Kidney (tissue), 14 donors: Measurements from ENCODE around the gene ATP1A3. TPM values are rescaled to one million over a fixed set of nuclear protein-coding genes. Genes with fewer than 3 reads are reported as not detected.
A peak's percentile ranks its signal among the peaks of the same experiment; 100 is the strongest.

Experiments used
- DNase-seq, 5 donors: peaks; one replicate each; pipeline ENCODE4 v3.0.0-alpha.2; 2013 to 2020
- FAIRE-seq: peaks from 2 replicates; lab custom pipeline; 2012; peaks lifted over from hg19 to GRCh38; lab: Jason Lieb, UNC
- H3K27ac ChIP-seq, 2 donors: one replicate each; pipeline ENCODE4 v1.7.0; 2013; ENCODE audit warnings: low read depth in 2 of 2, low read length in 2 of 2, inconsistent platforms in 1 of 2
- H3K27me3 ChIP-seq: one replicate; pipeline ENCODE4 v1.7.1; 2013; ENCODE audit warnings: low read length, inconsistent platforms; ENCODE audit not compliant: control insufficient read depth, insufficient read depth
- H3K36me3 ChIP-seq, 3 donors: one replicate each; pipeline versions ENCODE4 v1.7.0 to v1.7.1; 2013; ENCODE audit warnings: low read length in 3 of 3, control low read depth in 1 of 3, inconsistent platforms in 1 of 3; ENCODE audit not compliant: insufficient read depth in 3 of 3, control insufficient read depth in 2 of 3
- H3K4me1 ChIP-seq, 3 donors: one replicate each; pipeline versions ENCODE4 v1.7.0 to v1.7.1; 2013; ENCODE audit warnings: low read length in 3 of 3, inconsistent platforms in 1 of 3, low read depth in 1 of 3; ENCODE audit not compliant: control insufficient read depth in 2 of 3, insufficient read depth in 2 of 3
- H3K4me3 ChIP-seq, 3 donors: one replicate each; pipeline versions ENCODE4 v1.7.0 to v1.8.1; 2013; ENCODE audit warnings: low read length in 3 of 3, control low read depth in 1 of 3, inconsistent platforms in 1 of 3
- H3K9ac ChIP-seq, 3 donors: one replicate each; pipeline versions ENCODE4 v1.7.0 to v1.7.1; 2013; ENCODE audit warnings: low read length in 3 of 3, control low read depth in 1 of 3, inconsistent platforms in 1 of 3
- H3K9me3 ChIP-seq, 3 donors: one replicate each; pipeline versions ENCODE4 v1.7.0 to v1.7.1; 2013; ENCODE audit warnings: low read length in 3 of 3, control low read depth in 1 of 3, inconsistent platforms in 1 of 3; ENCODE audit not compliant: control insufficient read depth in 2 of 3, insufficient read depth in 1 of 3
- intact Hi-C: fragments of 100-400 bp; cut with DNase I; formaldehyde crosslinking; loops from one replicate; pipeline ENCODE4 v1.11.1; 2022
- polyA plus RNA-seq: library from polyadenylated mRNA; stranded (reverse); fragments of 350-450 nt; fragmentation: Illumina TruSeq; extraction: RNeasy Lipid Tissue Mini Kit (QIAGEN cat#74804); gene quantifications from one replicate; pipeline ENCODE4 v1.2.3, GENCODE V29; 2014; ENCODE audit warnings: low read depth, low replicate concordance; ENCODE audit not compliant: insufficient read depth
- total RNA-seq: library from RNA; stranded (reverse); fragmentation: NEBNext Ultra II Directional; extraction: Animal tissue kit (Norgen Biotek cat#: 25700); gene quantifications from one replicate; pipeline ENCODE4 v1.2.1, GENCODE V29; 2021
- TF ChIP-seq, protein P1 (sequence below): IDR thresholded peaks from 3 replicates; pipeline ENCODE4 v1.5.1; 2012; ENCODE audit warnings: mild to moderate bottlenecking, moderate library complexity, borderline replicate concordance; ENCODE audit not compliant: insufficient read depth; ENCODE audit errors: extremely low read depth
- donor health status: control.
- donor health status: control.
- donor health status: control.
- donor health status: control.
- donor health status: control.
- donor health status: DM: yes; HTN: yes; CAD: no.
- donor health status: Normal renal cell carcinoma (clear cell type).

The ATP1A3 gene
- total and polyA plus RNA-seq, 2 donors from 2014 or later: not detected

DNA sequence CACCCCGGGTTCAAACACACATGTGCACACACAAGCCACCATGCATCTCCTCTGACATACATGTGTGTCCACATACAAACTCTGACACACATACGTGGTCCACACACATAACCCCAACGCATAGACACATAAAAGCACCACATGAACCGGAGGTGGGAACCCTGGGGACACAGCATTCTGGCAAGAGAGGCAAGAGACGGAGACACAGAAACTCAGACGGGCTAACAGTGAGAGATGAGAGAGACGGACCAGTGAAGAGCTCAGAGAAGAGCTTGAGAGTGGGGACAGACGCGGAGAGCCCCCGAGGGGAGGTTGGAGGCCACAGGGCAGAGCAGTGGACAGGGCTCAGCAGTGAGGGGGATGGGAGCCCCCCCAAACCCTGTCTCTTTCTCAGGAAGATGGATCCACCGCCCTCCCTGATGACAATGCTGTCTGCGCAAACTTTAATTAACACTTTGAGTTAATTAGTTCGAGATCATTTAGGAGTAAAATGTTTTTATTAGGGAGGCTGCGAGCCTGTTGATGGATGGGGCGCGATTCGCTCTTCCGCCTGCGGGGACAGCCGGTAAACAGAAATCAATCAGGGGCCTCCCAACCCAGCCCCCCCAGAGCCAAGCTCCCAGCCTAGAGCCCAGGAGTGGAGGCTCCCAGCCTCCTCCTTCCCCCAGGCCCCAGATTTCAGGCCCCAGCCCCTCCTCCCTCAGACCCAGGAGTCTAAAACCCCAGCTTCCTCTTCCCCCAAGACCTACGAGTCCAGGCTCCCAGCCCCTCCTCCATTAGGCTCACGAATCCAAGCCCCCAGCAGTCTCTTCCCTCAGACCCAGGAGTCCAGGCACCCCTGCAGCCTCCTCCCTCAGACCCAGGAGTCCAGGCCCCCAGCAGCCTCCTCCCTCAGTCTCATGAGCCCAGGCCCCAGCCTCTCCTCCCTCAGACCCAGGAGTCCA lies 56.2 kb downstream of the ATP1A3 start:
- H3K4me1 ChIP-seq: no peaks in the 10 kb centered on the region
- no peak for FAIRE-seq
- H3K9ac ChIP-seq: no peak overlapping the region
- TF ChIP-seq, protein P1, sequence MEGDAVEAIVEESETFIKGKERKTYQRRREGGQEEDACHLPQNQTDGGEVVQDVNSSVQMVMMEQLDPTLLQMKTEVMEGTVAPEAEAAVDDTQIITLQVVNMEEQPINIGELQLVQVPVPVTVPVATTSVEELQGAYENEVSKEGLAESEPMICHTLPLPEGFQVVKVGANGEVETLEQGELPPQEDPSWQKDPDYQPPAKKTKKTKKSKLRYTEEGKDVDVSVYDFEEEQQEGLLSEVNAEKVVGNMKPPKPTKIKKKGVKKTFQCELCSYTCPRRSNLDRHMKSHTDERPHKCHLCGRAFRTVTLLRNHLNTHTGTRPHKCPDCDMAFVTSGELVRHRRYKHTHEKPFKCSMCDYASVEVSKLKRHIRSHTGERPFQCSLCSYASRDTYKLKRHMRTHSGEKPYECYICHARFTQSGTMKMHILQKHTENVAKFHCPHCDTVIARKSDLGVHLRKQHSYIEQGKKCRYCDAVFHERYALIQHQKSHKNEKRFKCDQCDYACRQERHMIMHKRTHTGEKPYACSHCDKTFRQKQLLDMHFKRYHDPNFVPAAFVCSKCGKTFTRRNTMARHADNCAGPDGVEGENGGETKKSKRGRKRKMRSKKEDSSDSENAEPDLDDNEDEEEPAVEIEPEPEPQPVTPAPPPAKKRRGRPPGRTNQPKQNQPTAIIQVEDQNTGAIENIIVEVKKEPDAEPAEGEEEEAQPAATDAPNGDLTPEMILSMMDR: no peak
- peak in 1 of 5 donors; percentile 41 for DNase-seq
- peaks cover 26% of the 10 kb centered on the region for H3K27me3 ChIP-seq
- H3K27ac ChIP-seq: no peak overlapping the region
- no peaks in the 10 kb centered on the region for H3K9me3 ChIP-seq
- no peaks in the 10 kb centered on the region for H3K36me3 ChIP-seq
- intact Hi-C loops: no loop called here
- no peak overlapping the region for H3K4me3 ChIP-seq

DNA sequence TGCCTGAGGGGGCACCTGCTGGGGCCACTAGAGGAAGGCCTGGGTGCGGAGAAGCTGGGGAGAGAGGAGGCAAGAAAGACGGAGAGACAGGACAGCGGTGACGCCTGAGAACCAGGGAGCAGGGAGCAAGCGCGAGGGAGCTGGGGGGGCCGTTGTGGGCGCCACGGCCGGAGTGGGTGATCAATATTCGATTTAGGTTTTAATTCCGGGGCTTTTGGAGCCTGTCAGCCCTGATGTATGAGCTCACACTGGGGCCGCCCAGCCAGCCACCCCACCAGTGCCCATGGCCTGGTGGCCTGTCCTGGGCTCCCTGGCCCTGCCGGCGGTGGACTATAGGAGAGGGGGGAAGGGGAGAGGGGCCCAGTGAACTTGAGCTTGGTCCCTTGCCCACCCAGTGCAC lies 57.1 kb downstream of the ATP1A3 start:
- no peak for FAIRE-seq
- H3K36me3 ChIP-seq: no peaks in the 10 kb centered on the region
- intact Hi-C loops: no loop called here
- DNase-seq: no peak
- H3K4me3 ChIP-seq: no peak overlapping the region
- no peak overlapping the region for H3K27ac ChIP-seq
- TF ChIP-seq, protein P1: no peak
- no peak overlapping the region for H3K9ac ChIP-seq
- no peaks in the 10 kb centered on the region for H3K9me3 ChIP-seq
- H3K27me3 ChIP-seq: peaks cover 33% of the 10 kb centered on the region
- no peaks in the 10 kb centered on the region for H3K4me1 ChIP-seq

DNA sequence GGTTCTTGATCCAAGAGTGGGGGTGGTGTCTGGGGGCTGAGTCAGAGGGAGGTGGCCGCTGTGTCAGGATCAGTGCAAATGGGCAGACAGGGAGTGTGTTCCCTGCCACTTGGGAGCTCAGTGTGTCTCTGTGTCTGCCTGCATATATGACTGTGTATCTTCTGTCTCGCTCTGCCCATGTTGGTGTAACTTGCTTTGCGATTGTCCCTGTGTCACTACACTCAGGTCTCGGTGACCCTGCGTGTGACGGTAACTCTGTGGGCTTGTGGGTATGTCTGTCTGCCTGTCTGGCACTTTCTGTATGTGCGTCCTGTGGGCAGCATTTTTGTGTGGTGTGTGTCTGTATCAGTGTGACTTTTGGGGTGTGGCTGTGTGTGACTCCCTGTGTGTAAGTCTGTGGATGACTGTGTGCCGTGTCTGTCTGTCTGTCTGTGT lies 57.6 kb downstream of the ATP1A3 start:
- H3K9ac ChIP-seq: no peak overlapping the region
- H3K27me3 ChIP-seq: peaks cover 39% of the 10 kb centered on the region
- TF ChIP-seq, protein P1: no peak
- H3K4me1 ChIP-seq: no peaks in the 10 kb centered on the region
- no peaks in the 10 kb centered on the region for H3K36me3 ChIP-seq
- FAIRE-seq: no peak
- DNase-seq: no peak
- no peak overlapping the region for H3K27ac ChIP-seq
- intact Hi-C loops: no loop called here
- H3K4me3 ChIP-seq: no peak overlapping the region
- H3K9me3 ChIP-seq: no peaks in the 10 kb centered on the region
